Measurements from ENCODE around the gene FOXL2.

DNA sequence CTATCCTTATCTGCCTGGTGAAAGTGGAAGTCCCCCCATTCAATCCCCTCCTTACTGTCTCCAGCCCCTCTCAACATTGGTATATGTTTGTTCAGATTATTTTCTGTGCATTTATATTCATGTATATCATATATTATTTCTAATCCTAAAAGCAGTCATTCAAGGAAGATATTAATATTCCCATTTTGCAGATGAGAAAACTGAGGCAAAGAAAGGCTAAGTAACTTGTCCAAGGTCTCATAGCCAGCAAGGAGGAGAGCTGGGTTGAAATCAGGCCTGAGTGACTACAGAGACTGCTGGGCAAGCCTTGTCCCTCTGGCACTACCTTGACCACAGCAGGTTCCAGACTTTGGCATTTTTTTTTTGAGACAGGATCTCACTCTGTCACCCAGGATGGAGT, 29.1 kb upstream of the FOXL2 start:
- TF ChIP-seq, protein P1, sequence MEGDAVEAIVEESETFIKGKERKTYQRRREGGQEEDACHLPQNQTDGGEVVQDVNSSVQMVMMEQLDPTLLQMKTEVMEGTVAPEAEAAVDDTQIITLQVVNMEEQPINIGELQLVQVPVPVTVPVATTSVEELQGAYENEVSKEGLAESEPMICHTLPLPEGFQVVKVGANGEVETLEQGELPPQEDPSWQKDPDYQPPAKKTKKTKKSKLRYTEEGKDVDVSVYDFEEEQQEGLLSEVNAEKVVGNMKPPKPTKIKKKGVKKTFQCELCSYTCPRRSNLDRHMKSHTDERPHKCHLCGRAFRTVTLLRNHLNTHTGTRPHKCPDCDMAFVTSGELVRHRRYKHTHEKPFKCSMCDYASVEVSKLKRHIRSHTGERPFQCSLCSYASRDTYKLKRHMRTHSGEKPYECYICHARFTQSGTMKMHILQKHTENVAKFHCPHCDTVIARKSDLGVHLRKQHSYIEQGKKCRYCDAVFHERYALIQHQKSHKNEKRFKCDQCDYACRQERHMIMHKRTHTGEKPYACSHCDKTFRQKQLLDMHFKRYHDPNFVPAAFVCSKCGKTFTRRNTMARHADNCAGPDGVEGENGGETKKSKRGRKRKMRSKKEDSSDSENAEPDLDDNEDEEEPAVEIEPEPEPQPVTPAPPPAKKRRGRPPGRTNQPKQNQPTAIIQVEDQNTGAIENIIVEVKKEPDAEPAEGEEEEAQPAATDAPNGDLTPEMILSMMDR (IDR thresholded peaks at IDR 0.05): no peak
- TF ChIP-seq POLR2A (IDR thresholded peaks at IDR 0.05): no peak

Measured in adrenal gland (tissue), 5 donors.